ENCODE measurements around the gene SCYL3. TPM values are rescaled to one million over a fixed set of nuclear protein-coding genes. Genes with fewer than 3 reads are reported as not detected.

The SCYL3 gene
- total RNA-seq, 2 donors from 2014 or later, result 7.9 to 8.1 TPM

DNA sequence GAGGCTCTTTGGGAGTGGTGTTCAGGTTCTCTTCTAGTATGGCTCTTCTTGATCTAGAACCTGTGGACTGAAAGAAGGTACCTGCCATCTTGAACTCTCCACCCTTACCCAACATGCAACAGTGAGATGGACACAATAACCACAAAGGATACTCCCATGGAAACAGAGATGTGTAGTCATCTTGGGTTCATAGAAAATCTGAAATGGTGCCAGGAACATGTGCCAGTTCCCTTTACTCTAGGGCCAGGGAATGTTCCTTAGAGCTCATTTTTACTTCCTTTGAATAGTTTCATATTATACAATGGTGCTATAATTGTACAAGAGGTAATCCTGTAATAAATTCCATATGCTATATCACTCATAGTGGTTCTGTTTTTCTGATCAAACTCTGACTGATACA lies 13.2 kb upstream of the SCYL3 start:
- TF ChIP-seq, protein P1, sequence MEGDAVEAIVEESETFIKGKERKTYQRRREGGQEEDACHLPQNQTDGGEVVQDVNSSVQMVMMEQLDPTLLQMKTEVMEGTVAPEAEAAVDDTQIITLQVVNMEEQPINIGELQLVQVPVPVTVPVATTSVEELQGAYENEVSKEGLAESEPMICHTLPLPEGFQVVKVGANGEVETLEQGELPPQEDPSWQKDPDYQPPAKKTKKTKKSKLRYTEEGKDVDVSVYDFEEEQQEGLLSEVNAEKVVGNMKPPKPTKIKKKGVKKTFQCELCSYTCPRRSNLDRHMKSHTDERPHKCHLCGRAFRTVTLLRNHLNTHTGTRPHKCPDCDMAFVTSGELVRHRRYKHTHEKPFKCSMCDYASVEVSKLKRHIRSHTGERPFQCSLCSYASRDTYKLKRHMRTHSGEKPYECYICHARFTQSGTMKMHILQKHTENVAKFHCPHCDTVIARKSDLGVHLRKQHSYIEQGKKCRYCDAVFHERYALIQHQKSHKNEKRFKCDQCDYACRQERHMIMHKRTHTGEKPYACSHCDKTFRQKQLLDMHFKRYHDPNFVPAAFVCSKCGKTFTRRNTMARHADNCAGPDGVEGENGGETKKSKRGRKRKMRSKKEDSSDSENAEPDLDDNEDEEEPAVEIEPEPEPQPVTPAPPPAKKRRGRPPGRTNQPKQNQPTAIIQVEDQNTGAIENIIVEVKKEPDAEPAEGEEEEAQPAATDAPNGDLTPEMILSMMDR (conservative IDR thresholded peaks at IDR 0.05), result no peak
- Mint-ChIP-seq H3K4me3 (no peak overlapping the region), H3K9me3 (no peaks in the 10 kb centered on the region), H3K27ac (no peak overlapping the region), H3K4me1 (peaks cover 19% of the 10 kb centered on the region), H3K36me3 (ENCODE audit: low read depth) (no peaks in the 10 kb centered on the region), H3K27me3 (ENCODE audit: insufficient read depth) (no peaks in the 10 kb centered on the region)
- Histone ChIP-seq H3K27ac (ENCODE audit: low read depth, low read length) (no peak overlapping the region), H3K36me3 (ENCODE audit: control insufficient read depth, insufficient read depth, low read length) (no peaks in the 10 kb centered on the region), H3K4me3 (ENCODE audit: low read length) (no peak overlapping the region), H3K9me3 (ENCODE audit: control insufficient read depth, low read length) (no peaks in the 10 kb centered on the region), H3K9ac (ENCODE audit: extremely low read depth, low read length, poor library complexity, severe bottlenecking) (no peak overlapping the region), H3K27me3 (ENCODE audit: control insufficient read depth, insufficient read depth, low read length, poor library complexity, severe bottlenecking) (no peaks in the 10 kb centered on the region), H3K4me1 (ENCODE audit: control insufficient read depth, insufficient read depth, low read length) (peaks cover 4% of the 10 kb centered on the region)
- DNase-seq, result no peak

DNA sequence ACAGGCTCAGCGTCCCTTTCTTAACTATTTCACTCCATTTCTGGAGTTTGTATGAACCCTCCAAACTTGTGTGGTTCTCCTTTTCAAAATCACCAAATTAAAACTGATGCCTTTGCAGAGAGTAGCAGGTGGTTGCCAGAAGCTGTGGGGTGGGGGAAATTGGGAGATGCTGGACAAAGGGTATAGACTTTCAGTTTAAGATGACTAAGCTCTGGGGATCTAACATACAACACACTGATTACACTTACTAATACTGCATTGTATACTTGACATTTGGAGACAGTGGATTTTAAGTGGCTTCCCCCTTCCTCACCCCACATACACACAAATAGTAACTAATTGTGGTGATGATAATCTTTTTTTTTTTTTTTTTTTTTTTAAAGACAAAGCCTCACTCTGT lies 11.1 kb upstream of the SCYL3 start:
- Mint-ChIP-seq H3K4me3 (no peak overlapping the region), H3K27me3 (ENCODE audit: insufficient read depth) (no peaks in the 10 kb centered on the region), H3K9me3 (no peaks in the 10 kb centered on the region), H3K27ac (no peak overlapping the region), H3K36me3 (ENCODE audit: low read depth) (no peaks in the 10 kb centered on the region), H3K4me1 (peaks cover 16% of the 10 kb centered on the region)
- no peak for DNase-seq
- Histone ChIP-seq H3K9me3 (ENCODE audit: control insufficient read depth, low read length) (no peaks in the 10 kb centered on the region), H3K27me3 (ENCODE audit: control insufficient read depth, insufficient read depth, low read length, poor library complexity, severe bottlenecking) (no peaks in the 10 kb centered on the region), H3K4me3 (ENCODE audit: low read length) (no peak overlapping the region), H3K36me3 (ENCODE audit: control insufficient read depth, insufficient read depth, low read length) (no peaks in the 10 kb centered on the region), H3K9ac (ENCODE audit: extremely low read depth, low read length, poor library complexity, severe bottlenecking) (no peak overlapping the region), H3K4me1 (ENCODE audit: control insufficient read depth, insufficient read depth, low read length) (peaks cover 6% of the 10 kb centered on the region), H3K27ac (ENCODE audit: low read depth, low read length) (no peak overlapping the region)
- WGBS, 2 experiments (ENCODE audit: insufficient coverage in 1 of 2, insufficient read length in 1 of 2), result 89% methylated on average over 1 of the region's 1 CpG; no CpG with 5 or more reads in 1 of the 2 experiments
- TF ChIP-seq, protein P1 (conservative IDR thresholded peaks at IDR 0.05), result no peak

DNA sequence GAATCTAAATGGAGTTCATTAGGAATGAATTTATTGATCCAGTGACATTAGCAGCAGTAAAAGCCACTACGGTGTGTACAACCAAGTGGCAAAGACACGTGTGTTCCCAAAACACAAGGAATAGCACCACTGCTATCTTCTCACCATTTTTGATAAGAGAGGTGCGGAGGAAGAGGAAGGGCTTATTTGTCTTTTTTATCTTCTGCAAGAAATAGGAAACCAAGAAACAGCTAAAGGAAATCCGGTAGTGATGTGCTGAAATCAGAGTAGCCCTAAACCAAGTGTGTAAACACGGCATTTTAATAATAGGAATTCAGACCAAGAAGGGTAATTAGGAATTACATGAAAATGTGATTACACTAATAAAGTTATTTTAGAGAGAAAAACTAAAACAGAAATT lies 9.1 kb upstream of the SCYL3 start:
- no peaks in the 10 kb centered on the region for H3K27me3 Mint-ChIP-seq (ENCODE audit: insufficient read depth)
- WGBS, 2 experiments (ENCODE audit: insufficient coverage in 1 of 2, insufficient read length in 1 of 2), result 90% methylated on average over 4 to 5 of the region's 5 CpGs
- TF ChIP-seq, protein P1 (conservative IDR thresholded peaks at IDR 0.05), result no peak
- Histone ChIP-seq H3K4me3 (ENCODE audit: low read length) (peak overlapping the region; percentile 36), H3K9ac (ENCODE audit: extremely low read depth, low read length, poor library complexity, severe bottlenecking) (no peak overlapping the region), H3K27ac (ENCODE audit: low read depth, low read length) (no peak overlapping the region), H3K36me3 (ENCODE audit: control insufficient read depth, insufficient read depth, low read length) (no peaks in the 10 kb centered on the region), H3K4me1 (ENCODE audit: control insufficient read depth, insufficient read depth, low read length) (peaks cover 6% of the 10 kb centered on the region), H3K27me3 (ENCODE audit: control insufficient read depth, insufficient read depth, low read length, poor library complexity, severe bottlenecking) (no peaks in the 10 kb centered on the region), H3K9me3 (ENCODE audit: control insufficient read depth, low read length) (no peaks in the 10 kb centered on the region)
- no peaks in the 10 kb centered on the region for H3K36me3 Mint-ChIP-seq (ENCODE audit: low read depth)
- DNase-seq, result no peak
- peaks cover 21% of the 10 kb centered on the region for H3K4me1 Mint-ChIP-seq
- H3K9me3 Mint-ChIP-seq, result no peaks in the 10 kb centered on the region
- no peak overlapping the region for H3K4me3 Mint-ChIP-seq
- no peak overlapping the region for H3K27ac Mint-ChIP-seq
